ENCODE data around the gene CCL8. TPM values are rescaled to one million over a fixed set of nuclear protein-coding genes. Genes with fewer than 3 reads are reported as not detected.

The CCL8 gene
- total RNA-seq, 3 donors from 2014 or later = 0.66 to 2.6 (median 0.88) TPM

DNA sequence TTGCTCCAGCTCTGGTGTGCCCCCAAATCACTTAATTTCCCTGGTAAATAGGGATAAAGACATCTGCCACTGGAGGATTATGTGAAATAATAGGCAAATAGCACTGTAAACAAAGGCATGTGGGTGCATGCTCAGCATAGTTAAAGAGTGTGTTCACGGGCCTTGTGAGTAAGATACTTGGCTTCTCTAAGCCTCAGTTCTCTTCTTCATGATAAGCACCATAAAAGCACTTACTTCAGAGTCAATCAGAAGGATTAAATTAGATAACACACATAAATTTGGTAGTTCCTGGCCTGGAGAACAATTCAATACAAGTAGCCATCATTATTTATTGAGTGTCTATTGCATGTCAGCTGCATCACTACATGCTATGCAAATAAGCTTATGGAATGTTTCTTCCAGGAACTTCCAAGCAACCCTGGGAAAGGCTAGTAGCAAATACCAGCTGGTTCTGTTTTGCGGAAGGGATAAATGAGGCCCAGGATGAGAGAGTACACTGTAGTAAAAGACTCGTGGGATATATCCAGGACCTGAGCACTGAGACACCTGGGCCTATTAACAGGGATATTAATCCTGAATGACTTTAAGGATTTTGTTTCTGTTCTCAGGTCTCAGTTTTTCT is 19.2 kb upstream of the CCL8 start:
- TF ChIP-seq POLR2AphosphoS5 (IDR thresholded peaks at IDR 0.05) (no peak), CTCF (IDR thresholded peaks at IDR 0.05) (no peak), POLR2A (IDR thresholded peaks at IDR 0.05) (no peak)
- H3K9me3 ChIP-seq = no peaks in the 10 kb centered on the region
- H3K36me3 ChIP-seq = no peaks in the 10 kb centered on the region
- intact Hi-C loops (cut with DNase I; ENCODE audit: low total_unique reads) = no loop called here
- H3K4me1 ChIP-seq = peaks cover 0 to 6% of the 10 kb centered on the region in 2 donors
- no peak for DNase-seq (ENCODE audit: low spot score in 2 of 2)
- H3K27ac ChIP-seq = no peak overlapping the region
- no peak overlapping the region for H3K4me3 ChIP-seq
- H3K27me3 ChIP-seq = no peaks in the 10 kb centered on the region

GRCh38 chr17:34300652-34301370 is 18.4 kb upstream of the CCL8 start:
- TF ChIP-seq CTCF (IDR thresholded peaks at IDR 0.05) (no peak), POLR2AphosphoS5 (IDR thresholded peaks at IDR 0.05) (no peak), POLR2A (IDR thresholded peaks at IDR 0.05) (no peak)

DNA sequence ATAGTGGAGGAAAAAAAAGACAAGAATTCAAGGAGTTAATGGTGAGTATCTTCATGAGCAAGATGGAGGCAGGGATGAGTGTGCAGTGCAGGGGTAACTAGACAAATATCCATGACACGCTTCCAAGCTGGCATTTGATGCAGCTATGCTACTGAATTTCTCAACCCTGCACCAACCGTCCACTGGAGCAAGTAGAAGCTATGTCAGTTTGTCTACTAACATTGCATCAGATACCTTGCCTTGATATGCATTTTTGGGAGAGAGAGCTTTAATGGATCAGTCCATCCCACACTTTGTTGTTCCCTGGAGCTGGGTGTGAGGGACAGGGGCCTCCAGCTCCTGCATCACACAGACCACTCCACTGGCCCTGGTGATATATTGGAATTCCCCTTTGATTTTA is 17.2 kb upstream of the CCL8 start:
- intact Hi-C loops (cut with DNase I; ENCODE audit: low total_unique reads) = no loop called here
- Histone ChIP-seq H3K27me3 (no peaks in the 10 kb centered on the region), H3K9me3 (no peaks in the 10 kb centered on the region), H3K27ac (no peak overlapping the region), H3K4me1 (peaks cover 0 to 6% of the 10 kb centered on the region in 2 donors), H3K4me3 (no peak overlapping the region), H3K36me3 (no peaks in the 10 kb centered on the region)
- TF ChIP-seq CTCF (IDR thresholded peaks at IDR 0.05) = no peak
- TF ChIP-seq POLR2A (IDR thresholded peaks at IDR 0.05) = no peak
- no peak for TF ChIP-seq POLR2AphosphoS5 (IDR thresholded peaks at IDR 0.05)
- no peak for DNase-seq (ENCODE audit: low spot score in 2 of 2)

More at GRCh38 chr17:34300652-34301370, 18.4 kb upstream of the CCL8 start:
- no peak overlapping the region for H3K4me3 ChIP-seq
- peak overlapping the region in 1 of 2 donors; percentile 66 for H3K27ac ChIP-seq
- no peaks in the 10 kb centered on the region for H3K27me3 ChIP-seq
- peaks cover 0 to 6% of the 10 kb centered on the region in 2 donors for H3K4me1 ChIP-seq
- H3K36me3 ChIP-seq = no peaks in the 10 kb centered on the region
- intact Hi-C loops (cut with DNase I; ENCODE audit: low total_unique reads) = no loop called here
- DNase-seq (ENCODE audit: low spot score in 2 of 2) = no peak
- no peaks in the 10 kb centered on the region for H3K9me3 ChIP-seq

DNA sequence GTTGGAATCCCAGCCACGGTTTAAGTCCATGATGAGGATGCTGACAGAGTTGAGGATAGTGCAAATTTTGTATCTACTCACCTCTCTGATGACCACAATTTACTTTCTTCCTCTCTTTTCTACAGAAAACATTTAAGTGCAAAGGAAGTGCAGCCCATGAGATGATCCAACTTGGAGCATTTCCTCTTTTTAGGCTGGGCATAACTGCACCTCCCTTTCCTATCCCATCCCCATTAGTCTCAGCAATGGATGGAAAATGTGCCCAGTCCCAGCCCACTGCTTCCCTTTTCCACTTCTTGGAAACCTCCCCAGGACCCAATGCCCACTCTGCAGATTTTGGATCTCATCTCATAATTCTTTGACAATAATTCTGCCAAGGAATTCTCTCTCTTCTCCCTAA is 16.6 kb upstream of the CCL8 start:
- Histone ChIP-seq H3K4me3 (no peak overlapping the region), H3K9me3 (no peaks in the 10 kb centered on the region), H3K4me1 (peaks cover 0 to 6% of the 10 kb centered on the region in 2 donors), H3K27ac (no peak overlapping the region), H3K27me3 (no peaks in the 10 kb centered on the region), H3K36me3 (no peaks in the 10 kb centered on the region)
- DNase-seq (ENCODE audit: low spot score in 2 of 2) = no peak
- TF ChIP-seq POLR2A (IDR thresholded peaks at IDR 0.05) (no peak), CTCF (IDR thresholded peaks at IDR 0.05) (no peak), POLR2AphosphoS5 (IDR thresholded peaks at IDR 0.05) (no peak)
- intact Hi-C loops (cut with DNase I; ENCODE audit: low total_unique reads) = no loop called here

- Histone ChIP-seq H3K9me3 (no peaks in the 10 kb centered on the region), H3K36me3 (no peaks in the 10 kb centered on the region), H3K4me3 (no peak overlapping the region), H3K27me3 (no peaks in the 10 kb centered on the region), H3K27ac (no peak overlapping the region), H3K4me1 (peaks cover 0 to 6% of the 10 kb centered on the region in 2 donors)
- TF ChIP-seq CTCF (IDR thresholded peaks at IDR 0.05) = no peak
- no peak for TF ChIP-seq POLR2AphosphoS5 (IDR thresholded peaks at IDR 0.05)
- no peak for TF ChIP-seq POLR2A (IDR thresholded peaks at IDR 0.05)
- DNase-seq (ENCODE audit: low spot score in 2 of 2) = no peak
- intact Hi-C loops (cut with DNase I; ENCODE audit: low total_unique reads) = no loop called here
These were observed 15.6 kb upstream of the CCL8 start for GRCh38 chr17:34303606-34304005.
